Lung (tissue), 12 donors: ENCODE data around the gene GULP1. TPM values are rescaled to one million over a fixed set of nuclear protein-coding genes. Genes with fewer than 3 reads are reported as not detected.

Experiments
- ATAC-seq: fragments of 200-7000 bp; cut with Tn5 transposase; one replicate; pipeline ENCODE4 v1.9.1; 2020; ENCODE audit warnings: moderate number of reproducible peaks; ENCODE audit not compliant: insufficient read depth, low FRiP score
- DNase-seq, 3 donors: peaks; one replicate each; pipeline ENCODE4 v3.0.0-alpha.2; 2013 to 2017
- H3K27ac ChIP-seq, 2 donors: one replicate each; pipeline ENCODE4 v1.5.1; 2013; ENCODE audit warnings: mild to moderate bottlenecking in 2 of 2, moderate library complexity in 2 of 2, control low read depth in 1 of 2, inconsistent platforms in 1 of 2, low read depth in 1 of 2, low read length in 1 of 2
- H3K27me3 ChIP-seq, 3 donors: one replicate each; pipeline ENCODE4 v1.5.1; 2013; ENCODE audit warnings: low read length in 2 of 3; ENCODE audit not compliant: control insufficient read depth in 3 of 3, insufficient read depth in 3 of 3
- H3K36me3 ChIP-seq, 4 donors: one replicate each; pipeline ENCODE4 v1.5.1; 2013; ENCODE audit warnings: low read length in 4 of 4, mild to moderate bottlenecking in 1 of 4, moderate library complexity in 1 of 4; ENCODE audit not compliant: control insufficient read depth in 4 of 4, insufficient read depth in 4 of 4
- H3K4me1 ChIP-seq, 5 donors: one replicate each; pipeline ENCODE4 v1.5.1; 2013; ENCODE audit warnings: low read length in 5 of 5, mild to moderate bottlenecking in 2 of 5, moderate library complexity in 1 of 5; ENCODE audit not compliant: control insufficient read depth in 5 of 5, insufficient read depth in 5 of 5
- H3K4me3 ChIP-seq: one replicate; pipeline ENCODE4 v1.5.1; 2013; ENCODE audit warnings: mild to moderate bottlenecking, control low read depth, moderate library complexity
- H3K9ac ChIP-seq, 2 donors: one replicate each; pipeline ENCODE4 v1.5.1; 2013; ENCODE audit warnings: low read length in 2 of 2, control low read depth in 1 of 2; ENCODE audit not compliant: insufficient read depth in 1 of 2
- H3K9me3 ChIP-seq, 4 donors: one replicate each; pipeline ENCODE4 v1.5.1; 2013; ENCODE audit warnings: low read length in 3 of 4, mild to moderate bottlenecking in 1 of 4, moderate library complexity in 1 of 4; ENCODE audit not compliant: control insufficient read depth in 4 of 4, insufficient read depth in 3 of 4
- CTCF ChIP-seq: IDR thresholded peaks from 2 replicates; pipeline ENCODE4 v1.5.1; 2012; ENCODE audit warnings: mild to moderate bottlenecking; ENCODE audit errors: control extremely low read depth, extremely low read depth
- WGBS, 2 donors: extraction: QIAGEN DNeasy Blood & Tissue Kit; methylation state at CpG; one replicate each; pipeline ENCODE4 v1.1.7; 2013; 5-methylcytosine and 5-hydroxymethylcytosine counted together
- polyA plus RNA-seq, 2 donors: library from polyadenylated mRNA; stranded (reverse); fragments of 200-250 nt; gene quantifications; one replicate each; pipeline ENCODE4 v1.2.1, GENCODE V29; 2013
- total RNA-seq, 2 donors: library from RNA; depleted of rRNA in 1 of 2; stranded (reverse); fragments of >200 nt in 1 of 2; gene quantifications; one replicate each; pipeline ENCODE4 v1.2.1, GENCODE V29; 2014 to 2021
- donor health status: control.
- donor health status: control.
- donor health status: Bipolar disorder and iron deficiency.
- donor health status: healthy.
- donor health status: DM: yes; HTN: yes; CAD: no.

The GULP1 gene
- total and polyA plus RNA-seq, 4 donors: 9.1 to 86.7 (median 20.1) TPM

- Histone ChIP-seq H3K9ac (no peak overlapping the region), H3K27me3 (no peaks in the 10 kb centered on the region), H3K4me1 (no peaks in the 10 kb centered on the region), H3K9me3 (no peaks in the 10 kb centered on the region), H3K4me3 (no peak overlapping the region), H3K36me3 (peaks cover 0 to 3% (median 0%) of the 10 kb centered on the region in 4 donors), H3K27ac (no peak overlapping the region)
- DNase-seq (no peak), ATAC-seq (no peak)
- TF ChIP-seq CTCF: no peak
- 71 to 77% methylated on average over 1 of the region's 1 CpG for WGBS, 2 donors
Observed at GRCh38 chr2:188503975-188504374, 212.3 kb downstream of the GULP1 start.

- no peak for ATAC-seq
- Histone ChIP-seq H3K36me3 (peaks cover 0 to 3% (median 0%) of the 10 kb centered on the region in 4 donors), H3K27me3 (no peaks in the 10 kb centered on the region), H3K27ac (no peak overlapping the region), H3K4me3 (no peak overlapping the region), H3K9me3 (no peaks in the 10 kb centered on the region), H3K4me1 (peaks cover 0 to 1% (median 0%) of the 10 kb centered on the region in 5 donors), H3K9ac (no peak overlapping the region)
- no peak for TF ChIP-seq CTCF
- DNase-seq: no peak
- WGBS, 2 donors: 87 to 91% methylated on average over 1 of the region's 1 CpG
Observed at GRCh38 chr2:188506843-188507242, 215.2 kb downstream of the GULP1 start.

- H3K9ac ChIP-seq: no peak overlapping the region
- H3K9me3 ChIP-seq: no peaks in the 10 kb centered on the region
- no peaks in the 10 kb centered on the region for H3K36me3 ChIP-seq
- H3K27me3 ChIP-seq: no peaks in the 10 kb centered on the region
- TF ChIP-seq CTCF: no peak
- DNase-seq (no peak), ATAC-seq (no peak)
- peaks cover 0 to 7% (median 0%) of the 10 kb centered on the region in 5 donors for H3K4me1 ChIP-seq
- 59 to 75% methylated on average over 2 of the region's 2 CpGs for WGBS, 2 donors
- no peak overlapping the region for H3K27ac ChIP-seq
- H3K4me3 ChIP-seq: no peak overlapping the region
Observed at GRCh38 chr2:188511346-188511745, 219.7 kb downstream of the GULP1 start.

GRCh38 chr2:188512456-188512855 lies 220.8 kb downstream of the GULP1 start:
- DNase-seq (peak in 2 of 3 donors; percentile 82 to 88), ATAC-seq (no peak)
- no peaks in the 10 kb centered on the region for H3K27me3 ChIP-seq
- H3K9me3 ChIP-seq: no peaks in the 10 kb centered on the region
- H3K27ac ChIP-seq: no peak overlapping the region
- peaks cover 0 to 7% (median 0%) of the 10 kb centered on the region in 5 donors for H3K4me1 ChIP-seq
- no peaks in the 10 kb centered on the region for H3K36me3 ChIP-seq
- TF ChIP-seq CTCF: peak; percentile 21
- no peak overlapping the region for H3K9ac ChIP-seq
- no peak overlapping the region for H3K4me3 ChIP-seq
- 19 to 22% methylated on average over 2 of the region's 2 CpGs for WGBS, 2 donors
